ENCODE data around the gene KCNC3. TPM values are rescaled to one million over a fixed set of nuclear protein-coding genes. Genes with fewer than 3 reads are reported as not detected.

KCNC3 gene
- total RNA-seq, 1 donor from 2014 or later, result 9.3 TPM

DNA sequence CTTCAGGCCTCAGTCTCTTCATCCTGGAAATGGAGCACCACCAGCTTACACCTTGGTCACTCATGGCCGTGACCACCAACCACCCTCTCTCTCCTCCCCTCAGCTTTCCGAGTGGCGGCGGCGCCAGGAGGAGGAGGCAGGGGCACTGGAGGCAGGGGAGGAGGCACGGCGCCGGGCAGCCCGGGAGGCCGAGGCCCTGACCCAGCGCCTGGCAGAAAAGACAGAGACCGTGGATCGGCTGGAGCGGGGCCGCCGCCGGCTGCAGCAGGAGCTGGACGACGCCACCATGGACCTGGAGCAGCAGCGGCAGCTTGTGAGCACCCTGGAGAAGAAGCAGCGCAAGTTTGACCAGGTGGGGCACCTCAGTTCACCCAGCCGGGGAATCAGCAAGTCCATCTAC, 47.7 kb downstream of the KCNC3 start:
- TF ChIP-seq, protein P1, sequence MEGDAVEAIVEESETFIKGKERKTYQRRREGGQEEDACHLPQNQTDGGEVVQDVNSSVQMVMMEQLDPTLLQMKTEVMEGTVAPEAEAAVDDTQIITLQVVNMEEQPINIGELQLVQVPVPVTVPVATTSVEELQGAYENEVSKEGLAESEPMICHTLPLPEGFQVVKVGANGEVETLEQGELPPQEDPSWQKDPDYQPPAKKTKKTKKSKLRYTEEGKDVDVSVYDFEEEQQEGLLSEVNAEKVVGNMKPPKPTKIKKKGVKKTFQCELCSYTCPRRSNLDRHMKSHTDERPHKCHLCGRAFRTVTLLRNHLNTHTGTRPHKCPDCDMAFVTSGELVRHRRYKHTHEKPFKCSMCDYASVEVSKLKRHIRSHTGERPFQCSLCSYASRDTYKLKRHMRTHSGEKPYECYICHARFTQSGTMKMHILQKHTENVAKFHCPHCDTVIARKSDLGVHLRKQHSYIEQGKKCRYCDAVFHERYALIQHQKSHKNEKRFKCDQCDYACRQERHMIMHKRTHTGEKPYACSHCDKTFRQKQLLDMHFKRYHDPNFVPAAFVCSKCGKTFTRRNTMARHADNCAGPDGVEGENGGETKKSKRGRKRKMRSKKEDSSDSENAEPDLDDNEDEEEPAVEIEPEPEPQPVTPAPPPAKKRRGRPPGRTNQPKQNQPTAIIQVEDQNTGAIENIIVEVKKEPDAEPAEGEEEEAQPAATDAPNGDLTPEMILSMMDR (IDR thresholded peaks at IDR 0.05), result no peak
- Mint-ChIP-seq H3K27ac (ENCODE audit: unreplicated experiment) (no peak overlapping the region), H3K27me3 (ENCODE audit: low read depth) (no peaks in the 10 kb centered on the region), H3K9me3 (ENCODE audit: low read depth) (peaks cover 8% of the 10 kb centered on the region), H3K36me3 (ENCODE audit: low read depth) (peaks cover 9% of the 10 kb centered on the region), H3K4me3 (ENCODE audit: unreplicated experiment) (no peak overlapping the region), H3K4me1 (ENCODE audit: low read depth) (no peaks in the 10 kb centered on the region)
- DNase-seq (ENCODE audit: low spot score), result peak; percentile 88

DNA sequence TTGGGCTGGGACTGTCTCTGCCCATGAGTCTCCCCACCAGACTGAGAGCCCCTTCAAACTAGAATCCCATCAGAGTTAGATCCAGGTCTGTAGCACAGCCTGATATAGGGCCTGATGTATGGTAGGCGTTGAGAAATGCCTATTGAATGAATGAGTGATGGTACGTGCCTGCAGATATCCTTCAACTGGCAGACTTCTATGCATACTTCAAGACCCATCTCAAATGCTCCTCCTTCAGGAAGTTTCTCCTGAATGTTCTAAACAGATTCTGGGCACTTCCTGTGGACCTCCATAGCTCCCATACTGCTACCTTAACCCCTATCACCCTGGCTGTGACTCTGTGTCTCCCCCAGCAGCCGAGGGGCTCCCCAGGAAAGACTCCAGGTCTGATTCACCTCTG, 48.2 kb downstream of the KCNC3 start:
- no peak for DNase-seq (ENCODE audit: low spot score)
- Mint-ChIP-seq H3K36me3 (ENCODE audit: low read depth) (peaks cover 7% of the 10 kb centered on the region), H3K27me3 (ENCODE audit: low read depth) (no peaks in the 10 kb centered on the region), H3K9me3 (ENCODE audit: low read depth) (peaks cover 8% of the 10 kb centered on the region), H3K4me3 (ENCODE audit: unreplicated experiment) (no peak overlapping the region), H3K27ac (ENCODE audit: unreplicated experiment) (no peak overlapping the region), H3K4me1 (ENCODE audit: low read depth) (no peaks in the 10 kb centered on the region)
- TF ChIP-seq, protein P1 (IDR thresholded peaks at IDR 0.05), result no peak

- Mint-ChIP-seq H3K9me3 (ENCODE audit: low read depth) (peaks cover under 1% of the 10 kb centered on the region), H3K27ac (ENCODE audit: unreplicated experiment) (no peak overlapping the region), H3K36me3 (ENCODE audit: low read depth) (peaks cover 2% of the 10 kb centered on the region), H3K27me3 (ENCODE audit: low read depth) (no peaks in the 10 kb centered on the region), H3K4me1 (ENCODE audit: low read depth) (no peaks in the 10 kb centered on the region), H3K4me3 (ENCODE audit: unreplicated experiment) (no peak overlapping the region)
- DNase-seq (ENCODE audit: low spot score), result no peak
- TF ChIP-seq, protein P1 (IDR thresholded peaks at IDR 0.05), result no peak
Observed at GRCh38 chr19:50280074-50280473, 49.1 kb downstream of the KCNC3 start.

DNA sequence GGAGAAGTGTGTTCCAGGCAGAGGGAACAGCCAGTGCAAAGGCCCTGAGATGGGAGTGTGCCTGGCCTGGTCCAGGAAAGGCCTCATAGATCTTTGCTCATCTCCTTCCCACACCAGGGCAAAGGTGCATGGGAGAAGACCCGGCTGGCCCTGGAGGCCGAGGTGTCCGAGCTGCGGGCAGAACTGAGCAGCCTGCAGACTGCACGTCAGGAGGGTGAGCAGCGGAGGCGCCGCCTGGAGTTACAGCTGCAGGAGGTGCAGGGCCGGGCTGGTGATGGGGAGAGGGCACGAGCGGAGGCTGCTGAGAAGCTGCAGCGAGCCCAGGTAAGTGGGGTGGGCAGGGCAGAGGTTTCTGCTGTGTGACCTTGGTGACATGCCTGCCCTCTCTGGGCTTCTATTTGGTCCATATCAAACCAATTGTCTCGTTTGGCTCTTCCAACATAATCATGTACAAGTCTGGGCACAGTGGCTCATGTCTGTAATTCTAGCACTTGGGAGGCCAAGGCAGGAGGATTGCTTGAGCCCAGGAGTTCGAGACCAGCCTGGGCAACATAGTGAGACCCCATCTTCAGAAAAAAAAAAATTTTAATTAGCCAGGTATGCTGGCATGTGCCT, 51.1 kb downstream of the KCNC3 start:
- TF ChIP-seq, protein P1 (IDR thresholded peaks at IDR 0.05), result no peak
- Mint-ChIP-seq H3K27ac (ENCODE audit: unreplicated experiment) (no peak overlapping the region), H3K9me3 (ENCODE audit: low read depth) (no peaks in the 10 kb centered on the region), H3K4me1 (ENCODE audit: low read depth) (no peaks in the 10 kb centered on the region), H3K4me3 (ENCODE audit: unreplicated experiment) (no peak overlapping the region), H3K36me3 (ENCODE audit: low read depth) (peaks cover 1% of the 10 kb centered on the region), H3K27me3 (ENCODE audit: low read depth) (no peaks in the 10 kb centered on the region)
- DNase-seq (ENCODE audit: low spot score), result no peak

- TF ChIP-seq, protein P1 (IDR thresholded peaks at IDR 0.05), result no peak
- H3K27me3 Mint-ChIP-seq (ENCODE audit: low read depth), result peaks cover 1% of the 10 kb centered on the region
- H3K4me3 Mint-ChIP-seq (ENCODE audit: unreplicated experiment), result no peak overlapping the region
- no peak overlapping the region for H3K27ac Mint-ChIP-seq (ENCODE audit: unreplicated experiment)
- no peaks in the 10 kb centered on the region for H3K4me1 Mint-ChIP-seq (ENCODE audit: low read depth)
- DNase-seq (ENCODE audit: low spot score), result no peak
- H3K9me3 Mint-ChIP-seq (ENCODE audit: low read depth), result no peaks in the 10 kb centered on the region
- H3K36me3 Mint-ChIP-seq (ENCODE audit: low read depth), result no peaks in the 10 kb centered on the region
Observed at GRCh38 chr19:50276370-50277063, 52.7 kb downstream of the KCNC3 start.
